ENCODE results near the gene MUS81. TPM values are rescaled to one million over a fixed set of nuclear protein-coding genes. Genes with fewer than 3 reads are reported as not detected.

MUS81 gene
- total and polyA plus RNA-seq, 2 of the 13 experiments (the other 11 are each of a cell fraction or from before 2014, with no cell fraction given), result 25.6 to 30.2 TPM

GRCh38 chr11:65900125-65900898 lies 40.1 kb downstream of the MUS81 start, which contains the start of gene FOSL1 (continued):
- no peak for TF ChIP-seq ZNF784 (CRISPR knock-in tag; IDR thresholded peaks at IDR 0.05; ENCODE audit: borderline replicate concordance)
- no peak for TF ChIP-seq NFIB (CRISPR knock-in tag; IDR thresholded peaks at IDR 0.05; ENCODE audit: borderline replicate concordance)
- TF ChIP-seq E2F5 (CRISPR knock-in tag; conservative IDR thresholded peaks at IDR 0.05), result no peak
- 0 out of 2 replicates have a peak, but pooled peaks have one; percentile 46 for TF ChIP-seq HDAC2 (CRISPR knock-in tag; IDR thresholded peaks at IDR 0.05)
- no peak for TF ChIP-seq GTF2F1 (IDR thresholded peaks at IDR 0.05; ENCODE audit: low read length)
- TF ChIP-seq, protein P1, sequence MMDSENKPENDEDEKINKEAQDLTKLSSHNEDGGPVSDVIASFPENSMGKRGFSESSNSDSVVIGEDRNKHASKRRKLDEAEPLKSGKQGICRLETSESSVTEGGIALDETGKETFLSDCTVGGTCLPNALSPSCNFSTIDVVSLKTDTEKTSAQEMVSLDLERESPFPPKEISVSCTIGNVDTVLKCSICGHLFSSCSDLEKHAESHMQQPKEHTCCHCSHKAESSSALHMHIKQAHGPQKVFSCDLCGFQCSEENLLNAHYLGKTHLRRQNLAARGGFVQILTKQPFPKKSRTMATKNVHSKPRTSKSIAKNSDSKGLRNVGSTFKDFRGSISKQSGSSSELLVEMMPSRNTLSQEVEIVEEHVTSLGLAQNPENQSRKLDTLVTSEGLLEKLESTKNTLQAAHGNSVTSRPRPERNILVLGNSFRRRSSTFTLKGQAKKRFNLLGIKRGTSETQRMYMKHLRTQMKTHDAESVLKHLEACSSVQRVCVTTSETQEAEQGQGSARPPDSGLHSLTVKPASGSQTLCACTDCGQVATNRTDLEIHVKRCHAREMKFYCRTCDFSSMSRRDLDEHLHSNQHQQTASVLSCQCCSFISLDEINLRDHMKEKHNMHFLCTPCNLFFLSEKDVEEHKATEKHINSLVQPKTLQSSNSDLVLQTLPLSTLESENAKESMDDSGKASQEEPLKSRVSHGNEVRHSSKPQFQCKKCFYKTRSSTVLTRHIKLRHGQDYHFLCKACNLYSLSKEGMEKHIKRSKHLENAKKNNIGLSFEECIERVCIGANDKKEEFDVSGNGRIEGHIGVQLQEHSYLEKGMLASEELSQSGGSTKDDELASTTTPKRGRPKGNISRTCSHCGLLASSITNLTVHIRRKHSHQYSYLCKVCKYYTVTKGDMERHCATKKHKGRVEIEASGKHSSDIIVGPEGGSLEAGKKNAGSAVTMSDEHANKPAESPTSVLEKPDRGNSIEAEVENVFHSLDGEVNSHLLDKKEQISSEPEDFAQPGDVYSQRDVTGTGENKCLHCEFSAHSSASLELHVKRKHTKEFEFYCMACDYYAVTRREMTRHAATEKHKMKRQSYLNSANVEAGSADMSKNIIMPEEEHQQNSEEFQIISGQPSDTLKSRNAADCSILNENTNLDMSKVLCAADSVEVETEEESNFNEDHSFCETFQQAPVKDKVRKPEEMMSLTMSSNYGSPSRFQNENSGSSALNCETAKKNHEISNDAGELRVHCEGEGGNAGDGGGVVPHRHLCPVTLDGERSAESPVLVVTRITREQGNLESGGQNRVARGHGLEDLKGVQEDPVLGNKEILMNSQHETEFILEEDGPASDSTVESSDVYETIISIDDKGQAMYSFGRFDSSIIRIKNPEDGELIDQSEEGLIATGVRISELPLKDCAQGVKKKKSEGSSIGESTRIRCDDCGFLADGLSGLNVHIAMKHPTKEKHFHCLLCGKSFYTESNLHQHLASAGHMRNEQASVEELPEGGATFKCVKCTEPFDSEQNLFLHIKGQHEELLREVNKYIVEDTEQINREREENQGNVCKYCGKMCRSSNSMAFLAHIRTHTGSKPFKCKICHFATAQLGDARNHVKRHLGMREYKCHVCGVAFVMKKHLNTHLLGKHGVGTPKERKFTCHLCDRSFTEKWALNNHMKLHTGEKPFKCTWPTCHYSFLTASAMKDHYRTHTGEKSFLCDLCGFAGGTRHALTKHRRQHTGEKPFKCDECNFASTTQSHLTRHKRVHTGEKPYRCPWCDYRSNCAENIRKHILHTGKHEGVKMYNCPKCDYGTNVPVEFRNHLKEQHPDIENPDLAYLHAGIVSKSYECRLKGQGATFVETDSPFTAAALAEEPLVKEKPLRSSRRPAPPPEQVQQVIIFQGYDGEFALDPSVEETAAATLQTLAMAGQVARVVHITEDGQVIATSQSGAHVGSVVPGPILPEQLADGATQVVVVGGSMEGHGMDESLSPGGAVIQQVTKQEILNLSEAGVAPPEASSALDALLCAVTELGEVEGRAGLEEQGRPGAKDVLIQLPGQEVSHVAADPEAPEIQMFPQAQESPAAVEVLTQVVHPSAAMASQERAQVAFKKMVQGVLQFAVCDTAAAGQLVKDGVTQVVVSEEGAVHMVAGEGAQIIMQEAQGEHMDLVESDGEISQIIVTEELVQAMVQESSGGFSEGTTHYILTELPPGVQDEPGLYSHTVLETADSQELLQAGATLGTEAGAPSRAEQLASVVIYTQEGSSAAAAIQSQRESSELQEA (CRISPR knock-in tag; IDR thresholded peaks at IDR 0.05; ENCODE audit: not compliant biosample characterization), result no peak
- TF ChIP-seq ZNF547 (CRISPR knock-in tag; IDR thresholded peaks at IDR 0.05), result no peak; the same call in 1 of the 2 replicates
- TF ChIP-seq, protein P2, sequence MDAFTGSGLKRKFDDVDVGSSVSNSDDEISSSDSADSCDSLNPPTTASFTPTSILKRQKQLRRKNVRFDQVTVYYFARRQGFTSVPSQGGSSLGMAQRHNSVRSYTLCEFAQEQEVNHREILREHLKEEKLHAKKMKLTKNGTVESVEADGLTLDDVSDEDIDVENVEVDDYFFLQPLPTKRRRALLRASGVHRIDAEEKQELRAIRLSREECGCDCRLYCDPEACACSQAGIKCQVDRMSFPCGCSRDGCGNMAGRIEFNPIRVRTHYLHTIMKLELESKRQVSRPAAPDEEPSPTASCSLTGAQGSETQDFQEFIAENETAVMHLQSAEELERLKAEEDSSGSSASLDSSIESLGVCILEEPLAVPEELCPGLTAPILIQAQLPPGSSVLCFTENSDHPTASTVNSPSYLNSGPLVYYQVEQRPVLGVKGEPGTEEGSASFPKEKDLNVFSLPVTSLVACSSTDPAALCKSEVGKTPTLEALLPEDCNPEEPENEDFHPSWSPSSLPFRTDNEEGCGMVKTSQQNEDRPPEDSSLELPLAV (CRISPR knock-in tag; conservative IDR thresholded peaks at IDR 0.05; ENCODE audit: low read depth), result no peak
- TF ChIP-seq ZNF839 (CRISPR knock-in tag; IDR thresholded peaks at IDR 0.05; ENCODE audit: borderline replicate concordance), result no peak
- peak; percentile 77; the same call in 1 of the 2 replicates for TF ChIP-seq ZNF792 (CRISPR knock-in tag; IDR thresholded peaks at IDR 0.05)
- TF ChIP-seq, protein P3, sequence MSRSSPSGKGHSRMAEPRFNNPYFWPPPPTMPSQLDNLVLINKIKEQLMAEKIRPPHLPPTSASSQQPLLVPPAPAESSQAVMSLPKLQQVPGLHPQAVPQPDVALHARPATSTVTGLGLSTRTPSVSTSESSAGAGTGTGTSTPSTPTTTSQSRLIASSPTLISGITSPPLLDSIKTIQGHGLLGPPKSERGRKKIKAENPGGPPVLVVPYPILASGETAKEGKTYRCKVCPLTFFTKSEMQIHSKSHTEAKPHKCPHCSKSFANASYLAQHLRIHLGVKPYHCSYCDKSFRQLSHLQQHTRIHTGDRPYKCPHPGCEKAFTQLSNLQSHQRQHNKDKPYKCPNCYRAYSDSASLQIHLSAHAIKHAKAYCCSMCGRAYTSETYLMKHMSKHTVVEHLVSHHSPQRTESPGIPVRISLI (CRISPR knock-in tag; IDR thresholded peaks at IDR 0.05; ENCODE audit: borderline replicate concordance), result no peak
- peak; percentile 90 for TF ChIP-seq ZEB1 (IDR thresholded peaks at IDR 0.05; ENCODE audit: insufficient replicate concordance, low read depth)
- no peak for TF ChIP-seq ZNF703 (CRISPR knock-in tag; IDR thresholded peaks at IDR 0.05; ENCODE audit: borderline replicate concordance)
- no peak for TF ChIP-seq ZNF430 (CRISPR knock-in tag; IDR thresholded peaks at IDR 0.05)
- TF ChIP-seq HNRNPUL1 (IDR thresholded peaks at IDR 0.05; ENCODE audit: low read depth, low read length), result 0 out of 2 replicates have a peak, but pooled peaks have one; percentile 53

All from HepG2 (cell line).